ENCODE measurements around the gene TGIF1. TPM values are rescaled to one million over a fixed set of nuclear protein-coding genes. Genes with fewer than 3 reads are reported as not detected.

Gene TGIF1
- total RNA-seq, 1 donor from 2014 or later, result 111 TPM

GRCh38 chr18:3479978-3480509, 30.1 kb downstream of the TGIF1 start:
- Mint-ChIP-seq H3K9me3 (ENCODE audit: low read depth) (peaks cover 1% of the 10 kb centered on the region), H3K27ac (no peak overlapping the region), H3K4me1 (ENCODE audit: low read depth) (no peaks in the 10 kb centered on the region), H3K27me3 (peaks cover 6% of the 10 kb centered on the region), H3K36me3 (ENCODE audit: insufficient read depth) (no peaks in the 10 kb centered on the region), H3K4me3 (ENCODE audit: low read depth) (no peak overlapping the region)
- no peak for DNase-seq (ENCODE audit: low spot score, unreplicated experiment)
- no peak for TF ChIP-seq CTCF (IDR thresholded peaks at IDR 0.05; ENCODE audit: unreplicated experiment)

GRCh38 chr18:3480827-3481573, 31.0 kb downstream of the TGIF1 start:
- H3K9me3 Mint-ChIP-seq (ENCODE audit: low read depth), result no peaks in the 10 kb centered on the region
- H3K4me1 Mint-ChIP-seq (ENCODE audit: low read depth), result no peaks in the 10 kb centered on the region
- no peak for DNase-seq (ENCODE audit: low spot score, unreplicated experiment)
- H3K27ac Mint-ChIP-seq, result no peak overlapping the region
- H3K4me3 Mint-ChIP-seq (ENCODE audit: low read depth), result no peak overlapping the region
- peaks cover 9% of the 10 kb centered on the region for H3K27me3 Mint-ChIP-seq
- no peaks in the 10 kb centered on the region for H3K36me3 Mint-ChIP-seq (ENCODE audit: insufficient read depth)
- no peak for TF ChIP-seq CTCF (IDR thresholded peaks at IDR 0.05; ENCODE audit: unreplicated experiment)

GRCh38 chr18:3481696-3482210, 31.8 kb downstream of the TGIF1 start:
- TF ChIP-seq CTCF (IDR thresholded peaks at IDR 0.05; ENCODE audit: unreplicated experiment), result peak; percentile 64
- Mint-ChIP-seq H3K9me3 (ENCODE audit: low read depth) (no peaks in the 10 kb centered on the region), H3K36me3 (ENCODE audit: insufficient read depth) (no peaks in the 10 kb centered on the region), H3K4me1 (ENCODE audit: low read depth) (no peaks in the 10 kb centered on the region), H3K27ac (no peak overlapping the region), H3K27me3 (peaks cover 9% of the 10 kb centered on the region), H3K4me3 (ENCODE audit: low read depth) (no peak overlapping the region)
- no peak for DNase-seq (ENCODE audit: low spot score, unreplicated experiment)

GRCh38 chr18:3482258-3482657, 32.3 kb downstream of the TGIF1 start:
- DNase-seq (ENCODE audit: low spot score, unreplicated experiment), result no peak
- no peaks in the 10 kb centered on the region for H3K9me3 Mint-ChIP-seq (ENCODE audit: low read depth)
- H3K27ac Mint-ChIP-seq, result no peak overlapping the region
- H3K36me3 Mint-ChIP-seq (ENCODE audit: insufficient read depth), result no peaks in the 10 kb centered on the region
- TF ChIP-seq CTCF (IDR thresholded peaks at IDR 0.05; ENCODE audit: unreplicated experiment), result no peak
- H3K4me1 Mint-ChIP-seq (ENCODE audit: low read depth), result no peaks in the 10 kb centered on the region
- H3K27me3 Mint-ChIP-seq, result peaks cover 9% of the 10 kb centered on the region
- no peak overlapping the region for H3K4me3 Mint-ChIP-seq (ENCODE audit: low read depth)

- TF ChIP-seq CTCF (IDR thresholded peaks at IDR 0.05; ENCODE audit: unreplicated experiment), result no peak
- peaks cover 9% of the 10 kb centered on the region for H3K27me3 Mint-ChIP-seq
- no peak overlapping the region for H3K4me3 Mint-ChIP-seq (ENCODE audit: low read depth)
- no peak overlapping the region for H3K27ac Mint-ChIP-seq
- H3K36me3 Mint-ChIP-seq (ENCODE audit: insufficient read depth), result no peaks in the 10 kb centered on the region
- H3K9me3 Mint-ChIP-seq (ENCODE audit: low read depth), result no peaks in the 10 kb centered on the region
- peaks cover 1% of the 10 kb centered on the region for H3K4me1 Mint-ChIP-seq (ENCODE audit: low read depth)
- no peak for DNase-seq (ENCODE audit: low spot score, unreplicated experiment)
Observed at GRCh38 chr18:3485153-3486149, 35.5 kb downstream of the TGIF1 start.

Data from progenitor cell of endocrine pancreas (in vitro differentiated cells).